CD14-positive monocyte (primary cell): Measurements from ENCODE around the gene CROCC2. TPM values are rescaled to one million over a fixed set of nuclear protein-coding genes. Genes with fewer than 3 reads are reported as not detected.

Experiments
- DNase-seq, 3 donors: peaks; one replicate each; pipeline ENCODE4 v3.0.0-alpha.2; 2011 to 2022
- H2AFZ ChIP-seq: 2 replicates; pipeline ENCODE4 v1.6.0; 2012; ENCODE audit warnings: mild to moderate bottlenecking, low read depth, low read length, inconsistent platforms; ENCODE audit not compliant: insufficient read depth, poor library complexity, severe bottlenecking
- H3K27ac ChIP-seq, 2 donors: 1 replicate in 1 of 2; 2 replicates in 1 of 2; pipeline ENCODE4 v1.5.1; 2012 to 2013; ENCODE audit warnings: low read length in 2 of 2, control low read depth in 1 of 2, inconsistent platforms in 1 of 2, low read depth in 1 of 2, mild to moderate bottlenecking in 1 of 2
- H3K27me3 ChIP-seq, 2 donors: one replicate each; pipeline versions ENCODE4 v1.6.0 to v1.6.1; 2011 to 2013; ENCODE audit warnings: low read length in 2 of 2; ENCODE audit not compliant: control insufficient read depth in 2 of 2, insufficient read depth in 2 of 2
- H3K36me3 ChIP-seq, 2 donors: replicated peaks in 1 of 2; 1 replicate in 1 of 2; 2 replicates in 1 of 2; pipeline versions ENCODE4 v1.5.1 to v1.6.1; 2012 to 2013; ENCODE audit warnings: low read length in 2 of 2, control low read depth in 1 of 2, inconsistent platforms in 1 of 2, mild to moderate bottlenecking in 1 of 2; ENCODE audit not compliant: insufficient read depth in 2 of 2, control insufficient read depth in 1 of 2
- H3K4me1 ChIP-seq, 2 donors: 1 replicate in 1 of 2; 2 replicates in 1 of 2; pipeline versions ENCODE4 v1.5.1 to v1.6.1; 2012 to 2013; ENCODE audit warnings: low read length in 2 of 2, control low read depth in 1 of 2, inconsistent platforms in 1 of 2, mild to moderate bottlenecking in 1 of 2, moderate library complexity in 1 of 2; ENCODE audit not compliant: insufficient read depth in 2 of 2, control insufficient read depth in 1 of 2
- H3K4me2 ChIP-seq: replicated peaks from 2 replicates; pipeline ENCODE3; 2012; ENCODE audit warnings: low read length, moderate library complexity, mild to moderate bottlenecking; ENCODE audit not compliant: poor library complexity, severe bottlenecking; ENCODE audit errors: extremely low read depth
- H3K4me3 ChIP-seq, 3 experiments: fragments of 200-600 bp in 1 of 3; sonication (generic) in 1 of 3; replicated peaks in 1 of 3; 1 replicate in 2 of 3; 2 replicates in 1 of 3; pipeline ENCODE4 v1.5.1; 2011 to 2013; ENCODE audit warnings: low read length in 3 of 3, mild to moderate bottlenecking in 3 of 3, control low read depth in 2 of 3, low read depth in 2 of 3, inconsistent platforms in 1 of 3, moderate library complexity in 1 of 3
- H3K79me2 ChIP-seq: 2 replicates; pipeline ENCODE4 v1.6.0; 2012; ENCODE audit warnings: mild to moderate bottlenecking, control low read depth, inconsistent platforms, low read length, moderate library complexity; ENCODE audit not compliant: insufficient read depth
- H3K9ac ChIP-seq: 2 replicates; pipeline ENCODE4 v1.6.0; 2017; ENCODE audit warnings: low read length, mild to moderate bottlenecking; ENCODE audit not compliant: insufficient read depth, poor library complexity, severe bottlenecking
- H3K9me3 ChIP-seq, 2 donors: replicated peaks in 1 of 2; 1 replicate in 1 of 2; 2 replicates in 1 of 2; pipeline versions ENCODE4 v1.5.1 to v1.6.1; 2012 to 2013; ENCODE audit warnings: low read length in 2 of 2, control low read depth in 1 of 2; ENCODE audit not compliant: control insufficient read depth in 1 of 2, insufficient read depth in 1 of 2
- H4K20me1 ChIP-seq: 2 replicates; pipeline ENCODE4 v1.6.0; 2012; ENCODE audit warnings: mild to moderate bottlenecking, low read length, control low read depth, moderate library complexity; ENCODE audit not compliant: insufficient read depth
- H3K27ac Mint-ChIP-seq, 7 donors: one replicate each; pipeline ENCODE4 v1.8.0; 2020; ENCODE audit warnings: mild to moderate bottlenecking in 7 of 7, mixed read lengths in 7 of 7, moderate library complexity in 6 of 7, inconsistent platforms in 2 of 7
- H3K27me3 Mint-ChIP-seq, 3 donors: one replicate each; pipeline ENCODE4 v1.8.0; 2021 to 2022; ENCODE audit warnings: low read depth in 3 of 3, mild to moderate bottlenecking in 3 of 3, mixed read lengths in 3 of 3, moderate library complexity in 3 of 3, inconsistent platforms in 1 of 3
- H3K36me3 Mint-ChIP-seq, 2 donors: one replicate each; pipeline ENCODE4 v1.8.0; 2020; ENCODE audit warnings: mixed read lengths in 2 of 2, inconsistent platforms in 1 of 2, mild to moderate bottlenecking in 1 of 2
- H3K4me1 Mint-ChIP-seq: one replicate; pipeline ENCODE4 v1.8.0; 2020; ENCODE audit warnings: mild to moderate bottlenecking, mixed read lengths
- H3K4me3 Mint-ChIP-seq, 2 donors: one replicate each; pipeline ENCODE4 v1.8.0; 2020; ENCODE audit warnings: mild to moderate bottlenecking in 2 of 2, mixed read lengths in 2 of 2, moderate library complexity in 1 of 2
- H3K9me3 Mint-ChIP-seq, 7 donors: one replicate each; pipeline ENCODE4 v1.8.0; 2020 to 2022; ENCODE audit warnings: mixed read lengths in 7 of 7, mild to moderate bottlenecking in 6 of 7, moderate library complexity in 6 of 7, inconsistent platforms in 2 of 7
- WGBS: methylation state at CpG from one replicate; pipeline ENCODE4 v1.1.5; 2013; ENCODE audit warnings: missing lambda C conversion rate; ENCODE audit not compliant: insufficient coverage; 5-methylcytosine and 5-hydroxymethylcytosine counted together
- intact Hi-C, 2 donors: fragments of 100-400 bp; cut with micrococcal nuclease; formaldehyde crosslinking; loops; one replicate each; pipeline versions ENCODE4 v1.15.0 to v1.15.1; 2023
- polyA plus RNA-seq, 3 donors: library from polyadenylated mRNA; depleted of rRNA in 1 of 3; unstranded in 2 of 3; stranded (reverse) in 1 of 3; fragments of 300-500 nt in 2 of 3; fragments of >200 nt in 1 of 3; fragmentation: Illumina TruSeq in 2 of 3; gene quantifications; 1 replicate in 2 of 3; 2 replicates in 1 of 3; pipeline ENCODE4 v1.2.3, GENCODE V29; 2012 to 2021
- TF ChIP-seq, protein P1 (sequence below): fragments of 200-600 bp; IDR thresholded peaks from one replicate; pipeline ENCODE4 v1.8.0; 2022; ENCODE audit warnings: antibody characterized with exemption, mild to moderate bottlenecking

Gene CROCC2
- polyA plus RNA-seq, 3 donors: 0.15 TPM; not detected in 2

DNA sequence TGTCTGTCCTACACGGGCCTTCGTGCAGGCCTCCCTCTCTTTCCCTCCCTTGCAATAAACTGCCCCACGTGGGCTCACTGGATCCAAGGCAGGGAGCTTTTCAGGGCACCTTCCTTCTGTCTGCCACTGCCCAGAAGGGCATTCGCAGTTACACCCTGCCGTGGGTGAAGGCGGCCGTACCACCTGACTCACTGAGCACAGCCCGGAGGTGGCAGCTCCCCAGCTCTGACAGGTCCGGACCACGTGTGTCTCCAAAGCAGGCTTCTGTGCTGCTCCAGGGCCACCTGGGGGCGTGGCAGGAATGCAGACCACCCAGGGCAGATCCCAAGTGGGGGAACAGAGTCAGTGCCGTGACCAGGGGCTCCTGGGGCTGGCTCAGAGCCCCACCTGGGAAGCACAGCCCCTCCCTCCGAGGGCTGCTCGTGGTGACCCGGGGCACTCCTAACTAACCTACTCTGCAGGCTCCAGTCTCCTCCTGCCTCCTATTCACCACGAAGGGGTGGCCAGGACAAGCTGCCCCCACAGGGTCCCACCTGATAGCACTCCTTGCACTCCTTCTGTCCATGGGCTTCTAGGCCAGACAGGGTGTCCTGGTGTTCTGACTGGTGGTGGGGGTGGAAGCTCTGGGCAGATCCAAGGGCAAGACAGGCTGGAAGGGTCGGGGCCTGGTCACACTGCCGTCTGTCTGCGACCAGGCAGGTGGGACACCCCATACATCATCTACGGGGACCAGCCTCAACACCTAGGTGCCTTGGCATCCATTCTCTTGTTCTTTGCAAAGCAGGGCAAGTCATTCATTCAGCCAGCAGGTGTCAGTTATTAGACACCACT lies 102.0 kb downstream of the CROCC2 start:
- intact Hi-C loops: no loop called here
- no peak overlapping the region for H3K4me3 Mint-ChIP-seq
- H3K79me2 ChIP-seq: no peaks in the 10 kb centered on the region

DNA sequence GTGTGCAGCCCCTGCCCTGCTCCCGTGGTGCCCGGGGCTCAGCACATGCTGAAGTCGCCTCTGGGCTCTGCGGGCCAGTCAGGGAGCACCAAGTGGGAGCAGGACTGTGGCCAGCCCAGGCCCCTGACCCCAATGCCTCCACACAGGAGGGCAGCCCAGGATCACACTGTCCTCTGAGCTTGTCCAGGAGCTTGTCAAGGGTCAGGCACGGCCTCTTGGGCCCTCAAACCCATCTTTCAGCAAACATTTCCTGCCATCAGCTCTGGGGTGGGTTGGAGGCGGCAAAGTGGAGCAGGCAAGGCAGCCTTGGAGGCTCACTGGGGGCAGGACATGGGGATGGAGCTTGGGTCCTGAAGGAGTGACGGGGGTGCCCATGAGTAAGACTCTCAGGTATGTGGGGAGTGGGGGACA lies 102.6 kb downstream of the CROCC2 start:
- Mint-ChIP-seq H3K4me3 (peak overlapping the region in 1 of 2 donors; percentile 9), H3K27me3 (peaks cover 9 to 32% (median 12%) of the 10 kb centered on the region in 3 donors), H3K9me3 (peaks cover 10 to 24% (median 22%) of the 10 kb centered on the region in 7 donors), H3K4me1 (peaks cover 9% of the 10 kb centered on the region), H3K36me3 (peaks cover 0 to 2% of the 10 kb centered on the region in 2 donors), H3K27ac (no peak overlapping the region)
- H3K4me2 ChIP-seq: no peak overlapping the region
- intact Hi-C loops: no loop called here
- H3K4me1 ChIP-seq: peaks cover 8 to 11% of the 10 kb centered on the region in 2 donors
- TF ChIP-seq, protein P1, sequence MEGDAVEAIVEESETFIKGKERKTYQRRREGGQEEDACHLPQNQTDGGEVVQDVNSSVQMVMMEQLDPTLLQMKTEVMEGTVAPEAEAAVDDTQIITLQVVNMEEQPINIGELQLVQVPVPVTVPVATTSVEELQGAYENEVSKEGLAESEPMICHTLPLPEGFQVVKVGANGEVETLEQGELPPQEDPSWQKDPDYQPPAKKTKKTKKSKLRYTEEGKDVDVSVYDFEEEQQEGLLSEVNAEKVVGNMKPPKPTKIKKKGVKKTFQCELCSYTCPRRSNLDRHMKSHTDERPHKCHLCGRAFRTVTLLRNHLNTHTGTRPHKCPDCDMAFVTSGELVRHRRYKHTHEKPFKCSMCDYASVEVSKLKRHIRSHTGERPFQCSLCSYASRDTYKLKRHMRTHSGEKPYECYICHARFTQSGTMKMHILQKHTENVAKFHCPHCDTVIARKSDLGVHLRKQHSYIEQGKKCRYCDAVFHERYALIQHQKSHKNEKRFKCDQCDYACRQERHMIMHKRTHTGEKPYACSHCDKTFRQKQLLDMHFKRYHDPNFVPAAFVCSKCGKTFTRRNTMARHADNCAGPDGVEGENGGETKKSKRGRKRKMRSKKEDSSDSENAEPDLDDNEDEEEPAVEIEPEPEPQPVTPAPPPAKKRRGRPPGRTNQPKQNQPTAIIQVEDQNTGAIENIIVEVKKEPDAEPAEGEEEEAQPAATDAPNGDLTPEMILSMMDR: no peak
- peak in 1 of 3 donors; percentile 2 for DNase-seq
- WGBS: 99% methylated on average over 5 of the region's 7 CpGs
- peaks cover 14 to 17% of the 10 kb centered on the region in 2 donors for H3K9me3 ChIP-seq
- no peaks in the 10 kb centered on the region for H3K36me3 ChIP-seq
- H3K4me3 ChIP-seq: no peak overlapping the region
- no peak overlapping the region for H3K27ac ChIP-seq
- no peaks in the 10 kb centered on the region for H3K79me2 ChIP-seq
- no peak overlapping the region for H2AFZ ChIP-seq
- H3K9ac ChIP-seq: no peak overlapping the region
- no peaks in the 10 kb centered on the region for H4K20me1 ChIP-seq
- H3K27me3 ChIP-seq: no peaks in the 10 kb centered on the region

More for the DNA sequence above, 102.0 kb downstream of the CROCC2 start:
- no peaks in the 10 kb centered on the region for H3K27me3 ChIP-seq
- Mint-ChIP-seq H3K27me3 (peaks cover 9 to 35% (median 12%) of the 10 kb centered on the region in 3 donors), H3K27ac (no peak overlapping the region), H3K36me3 (peaks cover 0 to 3% of the 10 kb centered on the region in 2 donors), H3K4me1 (peaks cover 9% of the 10 kb centered on the region), H3K9me3 (peaks cover 16 to 30% (median 28%) of the 10 kb centered on the region in 7 donors)
- H4K20me1 ChIP-seq: no peaks in the 10 kb centered on the region
- no peaks in the 10 kb centered on the region for H3K36me3 ChIP-seq
- H2AFZ ChIP-seq: no peak overlapping the region
- no peak overlapping the region for H3K27ac ChIP-seq
- H3K4me3 ChIP-seq: no peak overlapping the region
- no peak overlapping the region for H3K9ac ChIP-seq
- peak in 1 of 3 donors; percentile 2 for DNase-seq
- peaks cover 20 to 23% of the 10 kb centered on the region in 2 donors for H3K9me3 ChIP-seq
- H3K4me1 ChIP-seq: peaks cover 8 to 11% of the 10 kb centered on the region in 2 donors
- H3K4me2 ChIP-seq: no peak overlapping the region
- WGBS: 90% methylated on average over 19 of the region's 20 CpGs
- TF ChIP-seq, protein P1: no peak
